HG03280 (cell line): Measurements from ENCODE around the gene RNF213.
"Not testable (repeated sequence)": the region's sequence is repeated elsewhere in the genome, so short reads cannot be mapped to it uniquely, and the experiment has no call there.

Source experiments
- ATAC-seq: cut with Tn5 transposase; IDR thresholded peaks from one replicate; pipeline ENCODE4 v1.9.1; 2021; ENCODE audit warnings: mild to moderate bottlenecking, moderate library complexity; ENCODE audit not compliant: unreplicated experiment

RNF213 gene

DNA sequence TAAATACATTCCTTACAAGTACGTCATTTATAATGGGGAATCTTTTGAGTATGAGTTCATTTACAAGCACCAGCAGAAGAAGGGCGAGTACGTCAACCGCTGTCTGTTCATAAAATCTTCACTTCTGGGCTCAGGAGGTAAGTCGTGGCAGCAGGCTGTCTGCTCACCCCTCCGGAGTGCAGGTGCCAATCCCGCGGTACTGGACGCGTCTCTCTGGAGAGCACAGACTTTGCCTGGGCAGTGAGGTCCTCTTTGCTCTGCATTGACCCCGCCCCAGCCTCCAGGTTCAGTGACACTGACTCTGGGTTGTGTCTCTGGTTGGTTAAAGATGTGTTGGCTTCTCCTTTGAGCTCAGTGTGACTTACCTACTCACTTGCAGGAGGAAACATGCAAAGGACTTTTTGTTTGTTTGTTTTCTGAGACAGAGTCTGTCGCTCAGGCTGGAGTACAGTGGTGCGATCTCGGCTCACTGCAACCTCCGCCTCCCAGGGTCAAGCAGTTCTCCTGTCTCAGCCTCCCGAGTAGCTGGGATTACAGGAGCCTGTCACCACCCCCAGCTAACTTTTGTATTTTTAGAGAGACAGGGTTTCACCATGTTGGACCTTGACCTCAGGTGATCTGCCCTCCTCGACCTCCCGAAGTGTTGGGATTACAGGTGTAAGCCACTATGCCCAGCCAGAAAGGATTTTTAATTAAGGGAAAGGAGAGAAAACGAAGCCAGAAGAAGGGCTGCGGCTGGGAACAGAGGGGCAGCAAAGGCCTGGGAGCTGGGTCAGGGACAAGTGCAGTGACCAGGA, 31.2 kb downstream of the RNF213 start:
- no peak for ATAC-seq

DNA sequence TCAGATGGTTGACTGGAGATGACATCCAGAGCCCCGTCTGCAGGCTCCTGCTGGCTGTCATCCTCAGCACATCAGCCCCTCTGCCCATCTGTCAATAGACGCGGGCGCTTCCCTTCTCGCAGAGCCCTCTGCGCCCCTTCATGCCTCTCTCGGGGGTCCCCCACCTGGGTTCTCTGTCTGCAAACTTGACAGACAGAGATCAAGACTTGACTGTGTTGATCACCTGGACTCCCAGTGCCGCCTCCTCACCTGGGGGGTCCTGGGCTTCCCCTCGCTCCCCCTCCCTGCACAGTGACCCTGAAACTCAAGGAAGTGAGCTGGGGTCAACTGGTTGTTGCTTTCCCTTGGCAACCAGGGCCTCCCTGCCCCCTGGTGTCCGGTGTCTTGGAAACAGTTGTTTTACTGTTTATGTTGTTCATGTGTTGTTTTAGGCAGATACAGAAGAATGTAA, 31.9 kb downstream of the RNF213 start:
- ATAC-seq: no peak

DNA sequence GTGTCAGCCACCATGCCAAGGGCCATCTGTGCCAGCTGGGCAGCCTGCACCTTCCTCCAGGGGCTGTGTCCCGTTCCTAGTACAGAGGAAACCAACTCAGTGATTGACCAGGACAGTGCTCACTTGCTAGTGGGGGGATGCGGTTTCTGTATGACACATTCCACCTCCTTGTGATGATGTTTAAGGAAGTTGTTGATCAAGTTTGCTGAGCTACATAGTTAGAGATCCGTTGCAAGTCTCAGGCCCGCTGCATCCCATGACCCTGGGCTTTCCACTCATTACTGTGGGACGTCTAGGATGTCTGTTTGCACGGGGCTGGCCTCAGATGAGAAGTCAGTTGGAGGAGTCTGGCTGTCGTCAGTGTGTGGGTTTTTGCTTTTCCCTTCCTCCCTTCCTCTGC, 33.6 kb downstream of the RNF213 start:
- ATAC-seq: no peak

DNA sequence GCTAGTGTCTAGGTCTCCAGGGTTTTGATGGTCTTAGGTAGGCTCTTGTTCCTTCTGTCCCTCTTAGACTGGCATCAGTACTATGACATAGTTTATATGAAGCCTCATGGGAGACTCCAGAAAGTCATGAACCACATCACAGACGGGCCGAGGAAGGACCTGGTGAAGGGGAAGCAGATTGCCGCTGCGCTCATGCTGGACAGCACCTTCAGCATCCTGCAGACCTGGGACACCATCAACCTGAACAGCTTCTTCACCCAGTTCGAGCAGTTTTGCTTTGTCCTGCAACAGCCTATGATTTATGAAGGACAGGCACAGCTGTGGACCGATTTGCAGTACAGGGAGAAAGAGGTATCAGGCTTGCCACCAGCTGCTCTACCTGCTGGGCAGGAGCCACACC, 34.0 kb downstream of the RNF213 start:
- ATAC-seq: no peak

DNA sequence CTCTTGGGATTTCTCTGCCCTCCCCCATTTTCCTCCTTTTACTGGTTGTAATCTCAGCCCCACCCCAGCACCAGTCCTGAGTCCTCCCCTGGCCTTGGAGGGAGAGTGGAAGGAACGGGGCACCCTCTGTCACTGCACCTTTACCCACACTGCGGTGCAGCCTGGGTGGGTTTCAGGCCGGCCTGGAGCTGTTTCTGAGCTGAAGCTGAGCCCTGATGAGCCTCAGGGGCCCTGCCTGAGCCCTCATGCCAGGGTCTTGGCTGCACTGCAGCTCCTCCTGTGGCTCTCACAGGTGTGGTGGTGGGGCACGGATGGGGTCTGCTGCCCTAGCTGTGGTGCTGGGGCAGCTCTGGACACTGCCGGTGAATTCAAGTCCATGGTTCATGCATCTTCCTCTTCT, 34.5 kb downstream of the RNF213 start:
- no peak for ATAC-seq

DNA sequence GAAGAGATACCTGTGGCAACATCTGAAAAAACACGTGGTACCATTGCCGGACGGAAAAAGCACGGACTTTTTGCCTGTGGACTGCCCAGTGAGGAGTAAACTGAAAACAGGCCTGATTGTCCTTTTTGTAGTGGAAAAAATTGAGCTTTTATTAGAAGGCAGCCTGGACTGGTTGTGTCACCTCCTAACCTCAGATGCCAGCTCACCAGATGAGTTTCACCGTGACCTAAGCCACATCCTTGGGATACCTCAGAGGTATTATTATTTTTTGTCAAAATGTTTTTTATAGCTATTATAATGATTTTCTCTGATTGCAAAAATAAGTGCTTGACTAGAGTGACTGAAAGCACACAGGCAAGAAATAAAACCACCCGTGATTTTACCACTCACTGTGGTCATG, 34.9 kb downstream of the RNF213 start:
- no peak for ATAC-seq

DNA sequence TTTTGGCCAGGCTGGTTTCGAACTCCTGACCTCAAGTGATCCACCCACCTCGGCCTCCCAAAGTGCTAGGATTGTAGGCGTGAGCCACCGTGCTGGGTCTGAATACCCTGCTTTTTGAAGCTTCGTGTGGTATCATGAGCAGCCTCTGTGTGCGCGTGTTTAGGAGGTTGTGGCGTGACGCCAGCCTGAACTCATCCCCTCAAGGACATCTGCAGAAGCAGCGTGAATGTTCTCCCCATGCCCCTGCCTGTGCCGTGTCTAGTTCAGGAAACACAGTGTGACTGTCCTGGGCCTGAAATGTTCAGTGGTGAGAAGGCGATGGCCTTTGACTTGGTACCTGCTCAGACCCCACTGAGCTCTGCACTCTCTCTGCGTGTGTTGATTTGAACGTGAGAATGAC, 35.6 kb downstream of the RNF213 start:
- ATAC-seq: no peak

DNA sequence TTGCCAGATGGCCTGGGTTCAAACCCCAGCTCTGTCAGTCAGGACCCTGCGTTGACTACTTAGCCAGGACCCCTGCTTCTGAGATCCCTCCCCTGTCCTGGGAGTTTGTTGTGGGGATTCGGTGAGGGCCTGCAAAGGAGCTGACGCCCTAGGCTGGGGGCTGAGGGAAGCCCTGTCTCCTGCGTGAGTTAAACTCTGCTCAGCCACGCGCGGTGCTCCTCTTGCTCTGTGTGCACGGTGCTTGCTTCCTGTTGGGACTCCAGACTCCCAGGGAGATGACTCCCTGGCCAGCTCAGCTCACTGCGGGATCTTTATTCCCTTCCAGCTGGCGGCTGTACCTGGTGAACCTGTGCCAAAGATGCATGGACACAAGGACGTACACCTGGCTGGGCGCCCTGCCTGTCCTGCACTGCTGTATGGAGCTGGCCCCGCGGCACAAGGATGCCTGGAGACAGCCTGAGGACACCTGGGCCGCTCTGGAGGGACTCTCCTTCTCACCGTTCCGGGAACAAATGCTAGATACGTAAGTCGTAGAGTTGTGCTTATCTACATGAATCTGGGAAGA, 37.4 kb downstream of the RNF213 start:
- ATAC-seq: no peak

DNA sequence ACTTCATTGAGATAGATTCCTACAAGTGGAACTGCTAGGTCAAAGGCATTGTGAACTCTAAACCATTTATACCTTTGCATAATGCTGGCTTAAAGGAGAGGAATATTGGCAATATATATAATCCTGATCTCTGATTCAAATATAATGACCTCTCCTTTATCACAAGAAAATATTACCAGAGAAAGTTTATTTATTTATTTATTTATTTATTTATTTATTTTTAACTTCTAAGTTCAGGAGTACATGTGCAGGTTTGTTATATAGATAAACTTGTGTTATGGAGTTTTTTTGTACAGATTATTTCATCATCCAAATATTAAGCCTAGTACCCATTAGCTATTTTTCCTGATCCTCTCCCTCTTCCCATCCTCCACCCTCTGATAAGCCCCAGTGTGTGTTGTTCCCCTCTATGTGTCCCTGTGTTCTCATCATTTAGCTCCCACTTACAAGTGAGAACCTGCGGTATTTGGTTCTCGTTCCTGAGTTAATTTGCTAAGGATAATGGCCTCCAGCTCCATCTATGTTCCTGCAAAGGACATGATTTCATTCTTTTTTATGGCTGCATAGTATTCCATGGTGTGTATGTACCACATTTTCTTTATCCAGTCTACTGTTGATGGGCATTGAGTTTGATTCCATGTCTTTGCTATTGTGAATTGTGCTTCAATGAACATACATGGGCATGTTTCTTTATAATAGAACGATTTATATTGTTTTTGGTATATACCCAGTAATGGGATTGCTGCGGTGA, 38.9 kb downstream of the RNF213 start:
- not testable (repeated sequence) for ATAC-seq

DNA sequence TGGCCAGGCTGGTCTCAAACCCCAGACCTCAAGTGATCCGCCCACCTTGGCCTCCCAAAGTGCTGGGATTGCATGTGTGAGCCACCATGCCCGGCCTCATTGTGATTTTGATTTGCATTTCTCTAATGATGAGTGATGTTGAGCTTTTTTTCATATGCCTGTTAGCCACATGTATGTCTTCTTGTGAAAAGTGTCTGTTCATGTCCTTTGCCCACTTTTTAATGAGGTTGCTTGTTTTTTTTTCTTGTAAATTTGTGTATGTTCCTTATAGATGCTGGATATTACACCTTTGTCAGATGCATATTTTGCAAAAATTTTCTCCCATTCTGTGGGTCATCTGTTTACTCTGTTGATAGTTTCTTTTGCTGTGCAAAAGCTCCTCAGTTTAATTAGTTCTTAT, 40.1 kb downstream of the RNF213 start:
- not testable (repeated sequence) for ATAC-seq

DNA sequence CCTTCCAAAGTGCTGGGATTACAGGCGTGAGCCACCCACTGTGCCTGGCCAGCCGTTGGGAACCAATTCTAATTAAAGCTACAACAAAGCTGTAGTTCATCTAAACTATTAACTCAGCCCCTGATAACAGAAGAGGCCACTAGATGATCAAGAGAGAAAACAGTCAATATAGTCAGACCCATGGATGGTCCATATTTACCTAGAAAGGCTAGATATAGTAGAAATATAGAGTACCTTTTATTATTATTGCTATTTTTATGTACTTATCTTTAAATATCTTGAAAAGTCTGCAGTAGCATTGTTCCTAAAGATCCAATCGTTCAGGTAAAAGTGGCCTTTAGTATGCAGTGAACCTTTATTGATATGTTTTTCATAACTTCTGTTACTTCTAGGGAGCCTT, 43.2 kb downstream of the RNF213 start:
- ATAC-seq: no peak

DNA sequence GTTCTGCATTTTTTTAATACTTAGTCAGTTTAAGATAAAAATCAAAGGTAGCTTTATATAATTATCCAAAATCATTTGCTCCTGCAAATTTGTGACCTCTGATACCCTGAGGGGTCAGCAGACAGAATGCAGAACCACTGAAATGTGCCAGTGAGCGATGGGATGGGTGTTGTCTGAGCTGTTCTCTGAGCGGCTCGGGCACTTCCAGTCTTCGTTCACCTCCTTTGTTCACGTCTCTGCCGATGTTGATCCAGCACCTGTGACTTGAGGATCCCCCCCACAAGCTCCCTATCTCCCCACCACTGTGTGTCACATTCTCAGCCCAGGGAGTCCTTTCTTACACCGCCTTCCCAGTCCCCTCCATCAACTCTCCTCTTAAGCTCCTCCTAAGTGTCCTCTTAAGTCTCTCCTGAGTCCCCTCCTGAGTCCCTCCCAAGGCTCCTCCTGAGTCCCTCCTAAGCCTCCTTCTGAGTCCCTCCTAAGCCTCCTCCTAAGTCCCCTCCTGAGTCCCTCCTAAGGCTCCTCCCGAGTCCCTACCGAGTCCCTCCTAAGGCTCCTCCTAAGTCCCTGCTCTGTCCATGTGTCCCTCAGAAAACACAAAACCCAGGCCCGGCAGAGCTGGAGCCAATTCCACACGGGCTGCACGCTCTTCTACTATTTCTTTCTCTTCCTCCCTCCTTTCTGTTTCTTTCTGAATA, 47.5 kb downstream of the RNF213 start:
- ATAC-seq: no peak

DNA sequence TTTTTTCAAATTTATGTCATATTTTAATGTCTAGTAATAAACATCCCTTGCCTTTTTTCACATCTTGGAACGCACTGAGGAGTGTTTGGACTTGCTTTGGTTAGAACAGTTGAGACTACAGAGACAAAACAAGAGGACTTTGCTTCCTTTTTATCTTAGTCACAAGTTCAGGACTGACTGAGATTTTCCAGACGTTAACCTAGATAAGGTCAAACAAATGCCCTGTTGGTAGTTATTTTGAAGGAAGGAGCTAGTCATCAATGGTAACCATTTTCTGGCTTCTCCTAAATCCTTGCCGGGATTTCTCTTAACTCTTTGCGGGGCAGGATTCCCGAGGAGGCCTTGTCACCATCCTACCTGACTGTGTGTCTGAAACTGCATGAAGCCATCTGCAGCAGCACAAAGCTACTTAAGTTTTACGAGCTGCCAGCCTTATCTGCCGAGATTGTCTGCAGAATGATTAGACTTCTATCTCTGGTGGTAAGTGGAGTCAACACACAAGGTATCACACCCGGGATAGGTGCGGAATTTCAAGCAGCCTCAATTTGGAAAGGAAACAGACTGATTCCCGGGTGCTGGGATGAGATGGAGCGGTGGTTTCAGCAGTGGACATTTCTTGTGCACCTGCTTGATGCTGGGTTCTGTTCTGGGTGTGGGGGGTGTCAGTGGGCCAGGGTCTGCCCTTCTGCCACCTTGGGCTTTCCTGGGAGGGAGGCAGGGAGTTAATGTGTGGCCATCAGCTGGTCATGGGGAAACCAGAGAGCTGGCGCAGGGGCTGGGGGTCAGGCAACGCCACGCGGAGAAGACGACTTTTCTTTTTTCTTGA, 48.3 kb downstream of the RNF213 start:
- ATAC-seq: no peak

DNA sequence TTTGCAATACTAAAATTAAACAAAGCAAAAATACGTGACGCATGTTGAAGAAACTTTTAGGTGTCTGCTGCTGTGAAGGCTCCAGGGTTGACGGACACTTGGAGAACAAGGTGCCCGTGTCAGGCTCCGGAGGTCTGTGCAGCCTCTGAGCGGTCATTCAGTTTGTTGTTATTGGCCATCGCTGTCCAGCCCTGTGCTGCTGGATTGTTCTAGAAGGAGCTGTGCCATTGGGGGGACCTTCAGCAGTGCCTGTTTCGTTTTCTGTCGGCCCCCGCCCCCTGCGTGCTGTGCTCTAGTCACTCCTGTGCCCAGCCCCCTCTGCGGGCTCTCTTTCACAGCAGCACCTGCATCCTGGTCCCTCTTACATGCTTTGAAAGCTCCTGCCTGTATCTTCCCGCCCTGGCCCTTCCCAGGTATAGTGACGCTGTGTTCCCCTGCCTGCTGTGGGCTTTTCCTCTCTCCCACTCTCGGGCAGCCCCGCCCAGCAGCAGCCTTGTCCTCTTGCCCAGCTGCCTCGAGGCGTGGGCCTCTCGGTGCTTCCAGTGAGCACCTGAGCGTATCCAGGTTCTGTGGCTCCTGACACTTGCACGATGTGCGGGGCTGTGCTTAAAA, 50.7 kb downstream of the RNF213 start:
- ATAC-seq: no peak

DNA sequence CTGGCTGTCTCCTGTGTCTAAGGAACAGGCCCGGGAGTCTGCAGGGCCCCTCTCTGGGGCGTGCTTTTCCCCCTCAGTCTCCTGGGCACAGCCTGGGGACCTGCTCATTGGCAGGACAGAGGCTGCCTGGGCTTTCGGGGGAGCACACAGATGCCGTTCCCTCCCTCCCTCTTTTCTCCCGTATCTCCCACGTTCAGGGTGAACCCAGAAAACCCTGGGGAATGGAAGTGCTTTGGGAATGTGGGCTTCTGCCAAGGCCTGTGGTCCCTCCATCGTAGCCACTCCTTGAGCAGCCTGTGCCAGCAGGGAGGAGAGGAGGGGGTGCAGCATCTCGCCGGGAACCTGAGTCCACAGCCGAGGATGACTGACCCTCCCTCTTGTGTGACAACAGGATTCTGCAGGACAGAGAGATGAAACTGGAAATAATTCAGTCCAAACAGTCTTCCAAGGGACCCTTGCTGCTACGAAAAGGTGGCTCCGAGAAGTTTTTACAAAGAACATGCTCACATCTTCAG, 52.0 kb downstream of the RNF213 start:
- no peak for ATAC-seq

DNA sequence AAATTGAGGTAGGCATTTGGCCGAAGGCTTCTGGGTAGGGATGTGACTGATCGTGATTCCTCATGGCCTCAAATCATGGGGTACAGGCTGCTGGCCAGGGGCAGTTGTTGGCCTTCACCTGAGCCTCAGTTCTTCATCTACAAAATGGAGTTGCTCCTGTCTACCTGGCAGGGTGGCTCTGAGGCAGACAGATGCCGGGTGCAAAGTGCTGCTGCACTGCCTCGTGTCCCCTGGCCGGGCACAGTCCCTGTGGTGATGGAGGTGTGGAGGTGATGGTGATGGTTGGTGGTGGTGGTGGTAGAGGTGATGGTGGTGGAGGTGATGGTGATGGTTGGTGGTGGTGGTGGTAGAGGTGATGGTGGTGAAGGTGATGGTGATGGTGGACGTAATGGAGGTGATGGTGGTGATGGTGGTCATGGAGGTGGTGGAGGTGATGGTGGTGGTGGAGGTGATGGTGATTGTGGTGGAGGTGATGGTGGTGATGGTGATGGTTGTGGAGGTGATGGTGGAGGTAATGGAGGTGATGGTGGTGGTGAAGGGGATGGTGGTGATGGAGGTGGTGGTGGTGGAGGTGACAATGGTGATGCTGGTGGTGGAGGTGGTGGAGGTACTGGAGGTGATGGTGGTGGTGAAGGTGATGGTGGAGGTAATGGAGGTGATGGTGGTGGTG, 52.6 kb downstream of the RNF213 start:
- no peak for ATAC-seq

DNA sequence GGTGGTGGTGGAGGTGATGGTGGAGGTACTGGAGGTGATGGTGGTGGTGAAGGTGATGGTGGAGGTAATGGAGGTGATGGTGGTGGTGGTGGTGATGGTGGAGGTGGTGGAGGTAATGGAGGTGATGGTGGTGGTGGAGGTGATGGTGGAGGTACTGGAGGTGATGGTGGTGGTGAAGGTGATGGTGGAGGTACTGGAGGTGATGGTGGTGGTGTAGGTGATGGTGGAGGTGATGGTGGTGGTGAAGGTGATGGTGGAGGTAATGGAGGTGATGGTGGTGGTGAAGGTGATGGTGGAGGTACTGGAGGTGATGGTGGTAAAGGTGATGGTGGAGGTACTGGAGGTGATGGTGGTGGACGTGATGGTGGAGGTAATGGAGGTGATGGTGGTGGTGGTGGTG, 53.3 kb downstream of the RNF213 start:
- ATAC-seq: not testable (repeated sequence)

DNA sequence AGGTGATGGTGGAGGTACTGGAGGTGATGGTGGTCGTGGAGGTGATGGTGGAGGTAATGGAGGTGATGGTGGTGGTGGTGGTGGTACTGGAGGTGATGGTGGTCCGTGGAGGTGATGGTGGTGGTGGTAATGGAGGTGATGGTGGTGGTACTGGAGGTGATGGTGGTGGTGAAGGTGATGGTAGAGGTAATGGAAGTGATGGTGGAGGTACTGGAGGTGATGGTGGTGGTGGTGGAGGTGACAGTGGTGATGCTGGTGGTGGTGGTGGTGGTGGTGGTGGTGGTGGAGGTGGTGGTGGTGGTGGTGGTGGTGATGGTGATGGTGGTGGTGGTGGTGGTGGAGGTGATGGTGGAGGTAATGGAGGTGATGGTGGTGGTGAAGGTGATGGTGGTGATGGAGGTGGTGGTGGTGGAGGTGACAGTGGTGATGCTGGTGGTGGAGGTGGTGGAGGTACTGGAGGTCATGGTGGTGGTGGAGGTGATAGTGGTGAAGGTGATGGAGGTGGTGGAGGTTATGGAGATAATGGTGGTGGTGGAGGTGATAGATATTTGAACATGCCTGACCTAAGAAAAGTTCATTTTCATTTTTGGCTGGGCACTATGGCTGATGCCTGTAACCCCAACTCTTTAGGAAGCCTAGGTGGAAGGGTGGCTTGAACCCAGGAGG, 55.0 kb downstream of the RNF213 start:
- no peak for ATAC-seq

DNA sequence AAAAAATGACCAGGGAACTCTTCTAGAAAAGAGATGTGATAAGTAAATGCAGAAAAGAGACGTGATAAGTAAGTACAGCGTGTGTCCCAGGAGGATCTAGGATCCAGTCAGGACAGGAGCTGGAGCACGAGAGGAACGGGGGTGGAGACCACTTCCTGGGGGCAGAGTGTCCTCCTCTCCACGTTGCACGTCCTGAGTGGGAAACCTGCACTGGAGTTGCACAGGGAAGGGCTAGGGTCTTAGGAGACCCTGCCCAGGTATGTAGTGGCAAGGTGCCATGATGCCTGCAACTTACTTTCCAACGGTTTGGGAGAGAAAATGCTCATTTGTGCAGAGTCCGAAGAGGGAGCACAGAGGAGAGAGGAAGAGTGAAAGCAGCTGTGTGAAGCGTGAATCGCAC, 55.8 kb downstream of the RNF213 start:
- ATAC-seq: no peak
